SW 1271 (cell line): ENCODE results near the gene TUBA1B.
A peak's percentile ranks its signal among the peaks of the same experiment; 100 is the strongest.
"Not testable (repeated sequence)": the region's sequence is repeated elsewhere in the genome, so short reads cannot be mapped to it uniquely, and the experiment has no call there.

Source experiments
- DNase-seq, 2 experiments: peaks; one replicate each; lab custom pipeline; 2025; lab: John Stamatoyannopoulos, UW

Gene TUBA1B

DNA sequence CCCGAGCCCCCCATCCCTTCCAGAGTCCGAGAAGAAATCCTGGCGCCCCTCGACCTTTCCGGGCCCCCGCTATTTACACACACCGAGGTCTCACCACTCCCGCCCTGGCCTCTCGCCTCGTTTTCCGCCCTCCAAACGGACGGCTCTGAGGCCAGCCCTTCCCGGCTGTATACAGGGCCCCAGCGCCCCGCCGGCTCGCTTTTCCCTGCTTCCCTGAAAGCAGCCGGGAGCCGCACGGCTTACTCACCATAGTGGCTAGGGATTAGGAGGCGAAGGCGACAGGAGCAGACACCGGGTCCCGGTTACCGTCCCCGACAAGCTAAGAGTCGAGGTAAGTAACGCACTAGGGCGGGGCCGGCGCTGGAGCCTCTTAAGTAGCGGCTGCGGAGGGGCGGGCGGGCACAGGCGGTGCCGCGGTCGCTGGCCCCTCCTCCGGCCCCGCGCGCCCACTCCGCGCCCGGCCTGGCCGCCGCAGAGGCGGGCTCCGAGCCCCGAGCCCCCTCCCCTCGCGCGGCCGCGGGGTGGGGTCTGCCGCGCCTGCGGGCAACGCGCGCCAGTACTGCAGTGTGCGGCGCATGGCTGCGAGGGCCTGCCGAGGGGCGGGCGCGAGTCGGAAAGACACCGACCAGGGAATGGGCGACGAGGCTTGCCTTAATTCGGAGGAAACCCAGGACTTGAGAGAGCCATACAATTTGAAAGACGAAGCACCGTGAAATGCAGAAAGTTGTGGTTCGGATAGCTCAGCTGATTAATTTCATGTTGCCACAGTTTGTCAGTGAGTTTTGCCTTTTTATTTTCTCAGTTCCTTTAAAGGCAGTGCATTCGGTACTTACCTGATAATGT is at the start of gene TUBA1B:
TUBA1B (minus strand) TSS at position 345 of the 843 bp plus-strand sequence; CDS start at position 250, 95 bp downstream.
- DNase-seq: peak; percentile 68 to 79

- DNase-seq: no peak
These were observed 43.0 kb upstream of the TUBA1B start for GRCh38 chr12:49174218-49174617.

DNA sequence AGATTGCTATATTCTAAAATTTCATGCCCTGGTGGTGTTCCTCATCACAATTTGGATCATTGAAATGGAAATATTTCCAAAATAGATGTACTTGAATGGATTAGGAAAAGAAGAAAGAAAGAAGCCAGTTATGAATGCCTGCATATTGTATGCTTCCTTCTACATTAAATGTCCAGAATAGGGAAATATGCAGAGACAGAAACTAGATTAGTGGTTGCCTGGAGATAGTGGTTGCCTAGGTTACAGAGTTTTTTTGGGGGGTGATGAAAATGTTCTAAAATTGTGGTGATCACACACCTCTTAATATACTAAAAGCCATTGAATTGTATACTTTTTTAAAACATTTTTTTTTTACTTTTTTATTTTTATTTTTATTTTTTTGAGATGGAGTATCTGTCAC is 39.7 kb upstream of the TUBA1B start:
- DNase-seq: no peak

DNA sequence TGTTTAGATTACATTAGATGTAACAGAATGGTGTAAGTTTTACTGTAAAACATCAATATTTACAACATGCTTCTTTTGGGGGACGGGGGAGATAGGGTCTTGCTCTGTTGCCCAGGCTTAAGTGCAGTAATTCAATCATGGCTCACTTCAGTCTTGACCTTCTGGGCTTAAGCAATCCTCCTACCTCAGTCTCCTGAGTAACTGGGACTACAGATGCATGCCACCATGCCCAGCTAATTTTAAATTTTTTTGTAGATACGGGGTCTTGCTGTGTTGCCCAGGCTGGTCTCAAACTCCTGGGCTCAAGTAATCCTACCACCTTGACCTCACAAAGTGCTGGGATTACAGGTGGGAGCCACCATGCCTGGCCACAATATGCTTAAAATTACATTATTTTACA is 33.9 kb upstream of the TUBA1B start:
- no peak for DNase-seq

GRCh38 chr12:49161901-49162300 is 30.7 kb upstream of the TUBA1B start:
- not testable (repeated sequence) for DNase-seq

- DNase-seq: no peak
These were observed 30.0 kb upstream of the TUBA1B start for GRCh38 chr12:49161092-49161795.

GRCh38 chr12:49160399-49160798 is 29.2 kb upstream of the TUBA1B start:
- DNase-seq: no peak

GRCh38 chr12:49154221-49154620 is 23.0 kb upstream of the TUBA1B start:
- DNase-seq: no peak

DNA sequence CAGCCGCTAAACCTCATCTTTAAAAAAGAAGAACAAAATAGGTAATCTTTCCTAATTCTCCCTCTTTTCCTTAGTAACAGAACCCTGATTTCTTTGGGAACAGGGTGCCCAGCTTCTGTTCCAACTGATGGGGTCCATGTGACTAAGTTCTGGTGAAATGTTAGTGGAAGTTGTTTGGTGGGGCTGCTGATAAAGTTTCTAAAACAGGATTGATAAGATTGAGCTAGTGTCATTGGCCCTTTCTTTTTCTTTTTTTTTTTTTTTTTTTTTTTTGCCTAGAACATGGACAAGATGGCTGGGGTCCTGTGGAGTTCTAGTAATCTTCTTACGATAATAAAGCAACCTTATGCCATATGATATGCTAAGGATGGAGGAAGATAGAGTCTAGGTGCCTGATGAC is 16.2 kb upstream of the TUBA1B start:
- DNase-seq: no peak

DNA sequence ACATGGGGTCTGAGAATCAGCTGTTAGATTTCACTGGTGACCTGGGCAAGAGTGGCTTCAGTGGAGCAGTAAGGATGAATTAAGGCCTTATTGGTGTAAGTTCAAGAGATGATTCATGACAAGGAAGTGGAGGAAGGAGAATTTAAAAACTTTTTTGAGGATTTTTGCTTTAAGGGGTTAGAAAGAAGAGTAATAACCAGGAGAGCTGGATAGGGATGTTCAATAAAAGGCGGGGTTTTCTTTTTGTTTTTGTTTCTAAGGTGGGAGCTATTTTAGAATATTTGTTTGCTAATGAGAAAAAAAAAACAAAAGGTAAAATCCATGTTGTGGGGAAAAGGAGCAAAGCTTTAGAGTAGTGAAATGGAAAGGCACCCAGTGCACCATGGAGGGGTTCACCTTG is 15.2 kb upstream of the TUBA1B start:
- no peak for DNase-seq

DNA sequence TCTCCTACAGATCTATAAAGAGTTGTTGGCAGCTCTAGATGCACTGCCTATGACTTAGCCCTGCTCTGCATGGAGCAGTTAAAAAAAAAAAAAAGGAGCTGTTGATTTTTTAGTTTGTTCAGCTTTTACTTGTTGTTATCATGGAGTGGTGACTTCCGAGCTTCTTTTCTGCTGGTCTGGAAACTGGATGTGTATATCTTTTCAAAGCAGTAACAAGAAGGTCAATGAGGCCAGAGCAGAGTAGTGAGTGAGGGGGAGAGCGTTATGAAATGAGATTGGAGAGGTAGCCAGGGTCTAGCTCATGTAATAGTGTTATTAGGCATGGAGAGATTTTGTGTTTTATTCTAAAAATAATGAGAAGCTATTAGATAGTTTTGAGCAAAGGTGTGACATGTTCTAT is 13.2 kb upstream of the TUBA1B start:
- DNase-seq: no peak

- no peak for DNase-seq
These were observed 7.8 kb upstream of the TUBA1B start for GRCh38 chr12:49138999-49139398.

GRCh38 chr12:49138587-49138986 is 7.4 kb upstream of the TUBA1B start:
- no peak for DNase-seq

DNA sequence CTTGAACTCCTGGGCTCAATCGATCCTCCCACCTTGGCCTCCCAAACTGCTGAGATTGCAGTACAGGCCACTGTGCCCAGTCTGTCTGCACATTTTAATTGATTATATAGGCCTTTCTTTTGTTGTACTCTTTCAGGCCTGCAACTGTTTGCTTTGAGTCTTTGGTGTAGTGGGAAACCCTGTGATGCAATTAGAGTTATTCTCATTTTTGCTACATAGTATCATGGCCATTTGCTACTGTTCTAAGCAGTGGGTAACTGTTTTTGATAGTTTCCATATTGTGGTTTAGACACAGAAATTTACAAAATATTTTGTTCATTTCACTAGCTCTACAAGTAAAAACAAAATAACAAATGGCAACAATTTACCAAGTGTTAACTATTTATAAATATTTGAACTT is 6.3 kb upstream of the TUBA1B start:
- no peak for DNase-seq

DNA sequence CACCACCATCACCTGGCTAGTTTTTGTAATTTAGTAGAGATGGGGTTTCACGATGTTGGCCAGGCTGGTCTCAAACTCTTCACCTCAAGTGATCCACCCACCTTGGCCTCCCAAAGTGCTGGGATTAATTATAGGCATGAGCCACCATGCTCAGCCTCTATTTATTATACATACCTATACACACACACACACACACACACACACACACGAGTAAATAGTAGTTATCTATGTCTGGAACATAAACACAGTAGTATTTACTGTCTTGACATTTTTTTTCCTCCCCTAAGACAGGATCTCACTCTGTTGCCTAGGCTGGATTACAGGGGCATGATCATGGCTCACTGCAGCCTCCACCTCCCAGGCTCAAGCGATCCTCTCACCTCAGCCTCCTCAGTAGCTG is 5.8 kb upstream of the TUBA1B start:
- not testable (repeated sequence) for DNase-seq

DNA sequence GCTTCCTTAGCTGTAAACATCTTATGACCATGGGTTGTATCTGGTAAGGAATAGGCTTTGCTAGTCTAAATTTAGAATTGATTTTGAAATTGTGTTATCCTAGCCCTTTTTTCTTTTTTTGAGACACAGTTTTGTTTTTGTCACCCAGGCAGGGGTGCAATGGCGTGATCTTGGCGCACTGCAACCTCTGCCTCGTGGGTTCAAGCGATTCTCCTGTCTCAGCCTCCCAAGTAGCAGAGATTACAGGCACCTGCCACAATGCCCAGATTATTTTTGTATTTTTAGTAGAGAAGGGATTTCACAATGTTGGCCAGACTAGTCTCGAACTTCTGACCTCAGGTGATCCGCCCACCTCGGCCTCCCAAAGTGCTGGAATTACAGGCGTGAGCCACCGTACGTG is 2.4 kb upstream of the TUBA1B start:
- no peak for DNase-seq

- DNase-seq: no peak
These were observed 1.8 kb upstream of the TUBA1B start for GRCh38 chr12:49133014-49133413.

DNA sequence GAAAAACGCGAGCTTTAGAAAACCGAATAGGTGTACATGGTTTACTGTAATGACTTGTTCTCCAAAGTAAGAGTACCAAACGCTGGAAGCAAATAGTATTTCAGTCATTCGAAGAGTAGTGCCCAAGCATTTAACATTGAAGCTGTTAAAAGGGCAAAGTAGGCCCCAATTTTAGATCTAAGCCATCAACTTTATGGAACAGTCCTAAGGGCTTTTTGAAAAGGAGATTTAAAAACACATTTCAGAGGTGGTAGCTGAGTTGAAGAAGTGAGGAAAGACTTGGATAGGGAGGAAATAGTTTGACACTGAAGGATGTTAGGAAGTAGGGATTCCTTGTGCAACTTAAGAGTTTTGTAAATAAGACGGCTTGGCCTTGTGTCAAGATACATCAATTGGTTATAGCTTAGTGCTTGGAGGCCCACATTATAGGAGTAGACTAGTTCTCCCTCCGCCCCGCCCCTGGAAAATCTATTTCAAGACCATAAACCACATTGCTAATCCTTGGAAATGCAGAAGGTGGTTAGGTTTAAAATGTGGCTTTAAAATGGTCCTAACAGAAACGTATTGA is 783 bp upstream of the TUBA1B start:
- peak in 1 of 2 experiments; percentile 62 for DNase-seq

GRCh38 chr12:49130151-49131050 is 794 bp downstream of the TUBA1B start:
- peak; percentile 91 to 95 for DNase-seq

- DNase-seq: no peak
These were observed 1.7 kb downstream of the TUBA1B start for GRCh38 chr12:49129332-49130150.

DNA sequence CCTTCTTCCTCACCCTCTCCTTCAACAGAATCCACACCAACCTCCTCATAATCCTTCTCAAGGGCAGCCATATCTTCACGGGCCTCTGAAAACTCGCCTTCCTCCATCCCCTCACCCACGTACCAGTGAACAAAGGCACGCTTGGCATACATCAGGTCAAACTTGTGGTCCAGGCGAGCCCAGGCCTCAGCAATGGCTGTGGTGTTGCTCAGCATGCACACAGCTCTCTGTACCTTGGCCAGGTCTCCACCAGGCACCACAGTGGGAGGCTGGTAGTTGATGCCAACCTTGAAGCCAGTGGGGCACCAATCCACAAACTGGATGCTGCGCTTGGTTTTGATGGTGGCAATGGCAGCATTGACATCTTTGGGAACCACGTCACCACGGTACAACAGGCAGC is 3.2 kb downstream of the TUBA1B start:
- not testable (repeated sequence) for DNase-seq
